Caco-2 (cell line): ENCODE data around the gene KHNYN. TPM values are rescaled to one million over a fixed set of nuclear protein-coding genes. Genes with fewer than 3 reads are reported as not detected.

Experiments
- BruUV-seq: library from RNA; stranded (reverse); fragments of 400-500 nt; replicated peaks from 2 replicates; lab custom pipeline; 2021; lab: Mats Ljungman, UMichigan
- CTCF ChIA-PET: fragments of 300-600 bp; sonication (Branson Sonifier 250); formaldehyde crosslinking; loops from one replicate; lab custom pipeline; 2022; ENCODE audit warnings: antibody characterized with exemption; lab: Charles Lee
- POLR2A ChIA-PET: fragments of 300-600 bp; sonication (Branson Sonifier 250); formaldehyde crosslinking; loops from one replicate; lab custom pipeline; 2022; ENCODE audit warnings: antibody characterized with exemption; lab: Charles Lee
- DNase-seq, 2 experiments: peaks; one replicate each; pipeline versions ENCODE4 v3.0.0 to v3.0.0-alpha.2; 2020 to 2022
- H3K27me3 ChIP-seq: replicated peaks from 2 replicates; pipeline ENCODE4 v1.6.0; 2011; ENCODE audit warnings: low read length; ENCODE audit not compliant: control insufficient read depth, insufficient read depth
- H3K36me3 ChIP-seq: 2 replicates; pipeline ENCODE4 v1.5.1; 2011; ENCODE audit warnings: low read length; ENCODE audit not compliant: control insufficient read depth, insufficient read depth
- H3K4me1 ChIP-seq: fragments of 250-450 bp; sonication (Bioruptor Pico); 2 replicates; pipeline ENCODE4 v1.5.1; 2020; ENCODE audit warnings: mild to moderate bottlenecking
- H3K4me3 ChIP-seq: 2 replicates; pipeline ENCODE4 v1.5.1; 2011; ENCODE audit warnings: low read depth, mild to moderate bottlenecking, control low read depth, low read length
- H3K9me3 ChIP-seq: fragments of 250-450 bp; sonication (Bioruptor Pico); 2 replicates; pipeline ENCODE4 v1.5.1; 2020; ENCODE audit warnings: mild to moderate bottlenecking, moderate library complexity
- H3K27ac Mint-ChIP-seq: one replicate; pipeline ENCODE4 v1.8.0; 2022; ENCODE audit warnings: mixed read lengths; ENCODE audit not compliant: unreplicated experiment
- H3K27me3 Mint-ChIP-seq: one replicate; pipeline ENCODE4 v1.8.0; 2022; ENCODE audit warnings: mixed read lengths; ENCODE audit not compliant: insufficient read depth, unreplicated experiment
- H3K36me3 Mint-ChIP-seq: one replicate; pipeline ENCODE4 v1.8.0; 2022; ENCODE audit warnings: mild to moderate bottlenecking, mixed read lengths; ENCODE audit not compliant: insufficient read depth, unreplicated experiment
- H3K4me1 Mint-ChIP-seq: one replicate; pipeline ENCODE4 v1.8.0; 2022; ENCODE audit warnings: low read depth, mixed read lengths; ENCODE audit not compliant: unreplicated experiment
- H3K4me3 Mint-ChIP-seq: one replicate; pipeline ENCODE4 v1.8.0; 2022; ENCODE audit warnings: mild to moderate bottlenecking, moderate library complexity, mixed read lengths; ENCODE audit not compliant: unreplicated experiment
- H3K9me3 Mint-ChIP-seq: one replicate; pipeline ENCODE4 v1.8.0; 2022; ENCODE audit warnings: mixed read lengths; ENCODE audit not compliant: unreplicated experiment
- intact Hi-C: fragments of 100-400 bp; cut with micrococcal nuclease; formaldehyde crosslinking; loops from one replicate; pipeline ENCODE4 v1.10.0; 2022; ENCODE audit not compliant: unreplicated experiment
- total RNA-seq: library from RNA; stranded (reverse); gene quantifications from 2 replicates; pipeline ENCODE4 v1.2.3, GENCODE V29; 2022
- TF ChIP-seq, protein P1 (sequence below), 2 experiments: fragments of 200-600 bp in 1 of 2; IDR thresholded peaks; 1 replicate in 1 of 2; 2 replicates in 1 of 2; pipeline versions ENCODE4 v1.5.1 to v1.8.0; 2011 to 2022; ENCODE audit warnings: antibody characterized with exemption in 1 of 2, control low read depth in 1 of 2, inconsistent platforms in 1 of 2, low read depth in 1 of 2, low read length in 1 of 2, mild to moderate bottlenecking in 1 of 2, moderate library complexity in 1 of 2; ENCODE audit not compliant: insufficient read depth in 1 of 2, severe bottlenecking in 1 of 2, unreplicated experiment in 1 of 2

The KHNYN gene
- total RNA-seq, 1 experiment from 2014 or later, result 50.5 TPM

- Histone ChIP-seq H3K4me3 (no peak overlapping the region), H3K4me1 (no peaks in the 10 kb centered on the region; the same call in 1 of the 2 replicates), H3K27me3 (no peaks in the 10 kb centered on the region), H3K9me3 (no peaks in the 10 kb centered on the region), H3K36me3 (peaks cover 4% of the 10 kb centered on the region)
- Mint-ChIP-seq H3K27ac (no peak overlapping the region), H3K27me3 (no peaks in the 10 kb centered on the region), H3K9me3 (no peaks in the 10 kb centered on the region), H3K4me3 (no peak overlapping the region), H3K4me1 (peaks cover 8% of the 10 kb centered on the region), H3K36me3 (peaks cover 52% of the 10 kb centered on the region)
- POLR2A ChIA-PET, result no interaction called here
- BruUV-seq, result no TSS peak
- no peak for DNase-seq
- intact Hi-C loops, result no loop called here
- CTCF ChIA-PET, result no interaction called here
- TF ChIP-seq, protein P1, sequence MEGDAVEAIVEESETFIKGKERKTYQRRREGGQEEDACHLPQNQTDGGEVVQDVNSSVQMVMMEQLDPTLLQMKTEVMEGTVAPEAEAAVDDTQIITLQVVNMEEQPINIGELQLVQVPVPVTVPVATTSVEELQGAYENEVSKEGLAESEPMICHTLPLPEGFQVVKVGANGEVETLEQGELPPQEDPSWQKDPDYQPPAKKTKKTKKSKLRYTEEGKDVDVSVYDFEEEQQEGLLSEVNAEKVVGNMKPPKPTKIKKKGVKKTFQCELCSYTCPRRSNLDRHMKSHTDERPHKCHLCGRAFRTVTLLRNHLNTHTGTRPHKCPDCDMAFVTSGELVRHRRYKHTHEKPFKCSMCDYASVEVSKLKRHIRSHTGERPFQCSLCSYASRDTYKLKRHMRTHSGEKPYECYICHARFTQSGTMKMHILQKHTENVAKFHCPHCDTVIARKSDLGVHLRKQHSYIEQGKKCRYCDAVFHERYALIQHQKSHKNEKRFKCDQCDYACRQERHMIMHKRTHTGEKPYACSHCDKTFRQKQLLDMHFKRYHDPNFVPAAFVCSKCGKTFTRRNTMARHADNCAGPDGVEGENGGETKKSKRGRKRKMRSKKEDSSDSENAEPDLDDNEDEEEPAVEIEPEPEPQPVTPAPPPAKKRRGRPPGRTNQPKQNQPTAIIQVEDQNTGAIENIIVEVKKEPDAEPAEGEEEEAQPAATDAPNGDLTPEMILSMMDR (IDR thresholded peaks at IDR 0.05; ENCODE audit: insufficient read depth in 1 of 2, low read depth in 1 of 2, low read length in 1 of 2, severe bottlenecking in 1 of 2, unreplicated experiment in 1 of 2), result no peak
Observed at GRCh38 chr14:24439257-24439656, 9.5 kb downstream of the KHNYN start.

DNA sequence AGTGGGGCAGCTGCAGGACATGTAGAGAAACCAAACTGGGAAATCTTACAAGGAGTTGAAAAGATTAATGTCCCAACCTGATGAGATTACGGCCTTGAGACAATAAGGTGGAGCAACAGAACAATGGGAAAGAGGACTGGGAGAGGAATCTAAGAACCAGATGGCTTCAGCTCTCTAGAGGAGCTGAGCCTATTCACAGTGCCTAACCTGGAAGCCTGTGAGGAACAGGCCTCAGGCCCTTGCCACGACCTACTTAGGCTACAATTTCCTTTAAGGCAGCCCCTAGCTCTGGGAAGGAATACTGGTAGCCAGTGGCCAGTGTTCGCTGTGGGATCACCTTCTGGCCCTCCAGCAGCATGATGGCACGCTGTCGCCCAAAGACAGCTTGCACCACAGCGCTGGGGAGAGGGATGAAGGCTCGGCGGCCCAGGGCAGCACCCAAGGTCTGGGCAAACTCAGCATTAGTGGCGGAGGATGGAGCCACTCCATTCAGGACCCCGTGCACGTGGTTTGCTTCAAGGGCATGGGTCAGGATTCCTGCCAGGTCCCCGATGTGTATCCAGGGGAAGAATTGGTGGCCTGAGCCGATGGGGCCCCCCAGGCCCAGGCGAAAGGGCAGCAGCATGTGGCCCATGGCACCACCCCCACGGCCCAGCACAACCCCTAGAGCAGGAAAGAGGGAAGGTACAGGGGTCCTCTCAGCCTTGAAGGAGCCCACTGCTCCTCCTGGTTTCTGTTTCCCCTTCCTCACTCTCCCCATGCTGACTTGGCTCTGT lies 10.3 kb downstream of the KHNYN start:
- TF ChIP-seq, protein P1 (IDR thresholded peaks at IDR 0.05; ENCODE audit: insufficient read depth in 1 of 2, low read depth in 1 of 2, low read length in 1 of 2, severe bottlenecking in 1 of 2, unreplicated experiment in 1 of 2), result no peak
- no peaks in the 10 kb centered on the region for H3K9me3 Mint-ChIP-seq
- peaks cover 52% of the 10 kb centered on the region for H3K36me3 Mint-ChIP-seq
- intact Hi-C loops, result no loop called here
- H3K36me3 ChIP-seq, result peaks cover 4% of the 10 kb centered on the region
- H3K9me3 ChIP-seq, result no peaks in the 10 kb centered on the region
- no peaks in the 10 kb centered on the region; the same call in 1 of the 2 replicates for H3K4me1 ChIP-seq
- POLR2A ChIA-PET, result no interaction called here
- H3K27me3 Mint-ChIP-seq, result no peaks in the 10 kb centered on the region
- H3K4me3 ChIP-seq, result no peak overlapping the region
- no peak overlapping the region for H3K27ac Mint-ChIP-seq
- BruUV-seq, result no TSS peak
- CTCF ChIA-PET, result interaction anchor here (0.6 kb wide), 1 partner anchor 1810 kb away, joined by 3 read pairs; no protein-coding TSS in a partner anchor
- DNase-seq, result no peak
- no peaks in the 10 kb centered on the region for H3K27me3 ChIP-seq
- peaks cover 8% of the 10 kb centered on the region for H3K4me1 Mint-ChIP-seq
- peak overlapping the region; percentile 52 for H3K4me3 Mint-ChIP-seq

- H3K9me3 Mint-ChIP-seq, result no peaks in the 10 kb centered on the region
- Histone ChIP-seq H3K4me3 (no peak overlapping the region), H3K36me3 (peaks cover 4% of the 10 kb centered on the region), H3K9me3 (no peaks in the 10 kb centered on the region), H3K27me3 (no peaks in the 10 kb centered on the region), H3K4me1 (no peaks in the 10 kb centered on the region; the same call in 1 of the 2 replicates)
- intact Hi-C loops, result no loop called here
- no peak for DNase-seq
- CTCF ChIA-PET, result interaction anchor here (0.6 to 1.6 kb wide), 3 partner anchors 14 to 1811 kb away, joined by 3 to 6 read pairs (median 4); partner anchors contain the start of gene CIDEB
- no peaks in the 10 kb centered on the region for H3K27me3 Mint-ChIP-seq
- POLR2A ChIA-PET, result interaction anchor here (2.3 kb wide), 1 partner anchor 11 kb away, joined by 7 read pairs; the partner anchor contains the start of genes CBLN3 and KHNYN
- H3K4me1 Mint-ChIP-seq, result peaks cover 8% of the 10 kb centered on the region
- no TSS peak for BruUV-seq
- TF ChIP-seq, protein P1 (IDR thresholded peaks at IDR 0.05; ENCODE audit: insufficient read depth in 1 of 2, low read depth in 1 of 2, low read length in 1 of 2, severe bottlenecking in 1 of 2, unreplicated experiment in 1 of 2), result no peak
- H3K4me3 Mint-ChIP-seq, result peak overlapping the region; percentile 81
- H3K27ac Mint-ChIP-seq, result no peak overlapping the region
- H3K36me3 Mint-ChIP-seq, result peaks cover 52% of the 10 kb centered on the region
Observed at GRCh38 chr14:24440606-24441399, 11.0 kb downstream of the KHNYN start.
